IPS-NIHi11 (cell line): ENCODE results near the gene PGRMC2.
A peak's percentile ranks its signal among the peaks of the same experiment; 100 is the strongest.
"Not testable (repeated sequence)": the region's sequence is repeated elsewhere in the genome, so short reads cannot be mapped to it uniquely, and the experiment has no call there.

Experiments
- DNase-seq: peaks from one replicate; pipeline ENCODE4 v3.0.0; 2012; ENCODE audit warnings: mixed read lengths, low spot score

The PGRMC2 gene

DNA sequence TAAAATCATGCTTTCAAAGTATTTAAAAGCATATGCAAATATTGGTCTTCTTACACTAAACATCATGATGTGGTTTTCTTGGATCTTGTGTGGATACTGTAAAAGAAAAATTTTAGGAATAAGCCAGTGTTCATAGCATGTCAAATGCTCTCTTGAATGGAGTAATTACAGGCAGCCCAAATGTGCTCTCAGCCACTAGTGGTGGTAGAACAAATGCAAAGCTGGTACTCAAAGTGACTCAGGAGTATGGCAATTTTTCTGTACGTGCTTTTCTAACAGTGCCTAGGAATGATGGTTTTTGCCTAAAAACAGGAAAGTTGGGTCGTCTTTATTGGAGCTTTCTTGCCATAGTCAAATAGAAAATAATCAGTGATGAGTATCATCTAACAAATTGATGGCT is 19.9 kb downstream of the PGRMC2 start:
- no peak for DNase-seq

DNA sequence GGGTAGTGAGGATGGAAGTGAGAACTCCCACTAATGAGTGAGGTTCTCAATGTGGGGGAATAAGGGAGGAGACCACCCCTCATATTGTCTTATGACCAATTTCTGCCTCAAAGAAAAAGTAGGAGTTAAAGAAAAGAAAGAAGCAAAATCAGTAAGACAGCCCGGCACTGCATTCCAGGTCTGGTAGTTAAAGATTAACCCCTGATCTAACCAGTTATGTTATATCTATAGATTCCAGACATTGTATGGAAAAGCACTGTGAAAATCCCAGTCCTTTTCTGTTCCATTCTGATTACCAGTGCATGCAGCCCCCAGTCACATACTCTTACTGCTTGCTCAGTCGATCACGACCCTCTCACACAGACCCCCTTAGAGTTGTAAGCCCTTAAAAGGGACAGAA is 20.4 kb downstream of the PGRMC2 start:
- not testable (repeated sequence) for DNase-seq

DNA sequence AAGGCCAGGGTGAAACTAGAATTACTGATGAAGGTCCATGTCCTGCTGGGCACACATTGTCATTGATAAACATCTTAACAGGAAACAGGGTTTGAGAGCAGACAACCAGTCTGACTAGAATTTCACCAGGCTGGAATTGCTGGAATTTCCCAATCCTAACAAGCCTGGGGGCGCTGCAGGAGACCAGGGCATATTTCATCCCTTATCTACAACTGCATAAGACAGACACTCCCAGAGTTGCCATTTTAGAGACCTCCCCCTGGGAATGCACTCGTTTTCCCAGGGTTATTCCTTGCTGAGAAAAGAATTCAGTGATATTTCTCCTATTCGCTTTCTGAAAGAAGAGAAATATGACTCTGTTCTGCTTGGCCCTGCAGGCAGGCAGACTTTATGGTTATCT is 22.1 kb downstream of the PGRMC2 start:
- DNase-seq, result not testable (repeated sequence)

DNA sequence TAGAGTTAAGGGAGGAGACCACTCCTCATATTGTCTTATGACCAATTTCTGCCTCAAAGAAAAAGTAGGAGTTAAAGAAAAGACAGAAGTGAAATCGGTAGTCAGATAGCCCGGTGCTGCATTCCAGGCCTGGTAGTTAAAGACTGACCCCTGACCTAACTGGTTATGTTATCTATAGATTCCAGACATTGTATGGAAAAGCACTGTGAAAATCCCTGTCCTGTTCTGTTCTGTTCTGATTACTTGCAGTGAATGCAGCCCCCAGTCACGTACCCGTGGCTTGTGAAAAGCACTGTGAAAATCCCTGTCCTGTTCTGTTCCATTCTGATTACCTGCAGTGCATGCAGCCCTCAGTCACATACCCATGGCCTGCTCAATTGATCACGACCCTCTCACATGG is 27.7 kb downstream of the PGRMC2 start:
- DNase-seq, result not testable (repeated sequence)

DNA sequence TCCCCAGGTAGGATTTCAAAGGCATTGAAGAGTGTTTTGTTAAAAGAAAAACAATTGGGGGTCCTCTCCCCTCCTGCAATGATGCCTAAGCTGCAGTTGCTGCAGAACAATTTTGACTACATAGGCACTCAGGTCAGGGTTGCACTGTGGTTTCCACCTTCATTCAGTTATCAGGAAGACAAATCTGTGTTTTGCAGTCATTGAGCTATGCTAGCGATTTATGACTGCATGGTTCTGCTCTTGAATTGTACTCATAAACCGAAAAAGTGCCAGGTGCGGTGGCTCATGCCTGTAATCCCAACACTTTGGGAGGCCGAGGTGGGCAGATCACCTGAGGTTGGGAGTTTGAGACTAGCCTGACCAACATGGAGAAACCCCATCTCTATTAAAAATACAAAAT is 29.4 kb downstream of the PGRMC2 start:
- peak; percentile 11 for DNase-seq

DNA sequence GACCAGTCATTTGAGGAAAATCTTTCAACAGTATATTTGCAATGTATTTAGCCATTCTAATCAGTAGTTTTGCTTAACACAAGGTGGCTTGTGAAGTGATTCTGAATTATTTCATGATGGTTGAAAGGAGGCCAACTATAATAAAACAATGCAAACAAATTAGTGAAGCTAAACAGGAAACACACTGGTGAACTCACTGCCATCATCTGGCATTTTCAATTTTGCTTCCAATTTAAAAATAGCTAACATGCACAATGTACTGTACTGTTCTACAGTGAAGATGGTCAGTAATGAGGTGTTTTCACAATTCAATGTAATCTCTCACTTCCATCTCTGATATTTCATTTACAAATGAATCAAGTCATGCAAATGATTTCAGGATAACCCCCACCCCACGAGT is 31.1 kb downstream of the PGRMC2 start:
- DNase-seq, result no peak

DNA sequence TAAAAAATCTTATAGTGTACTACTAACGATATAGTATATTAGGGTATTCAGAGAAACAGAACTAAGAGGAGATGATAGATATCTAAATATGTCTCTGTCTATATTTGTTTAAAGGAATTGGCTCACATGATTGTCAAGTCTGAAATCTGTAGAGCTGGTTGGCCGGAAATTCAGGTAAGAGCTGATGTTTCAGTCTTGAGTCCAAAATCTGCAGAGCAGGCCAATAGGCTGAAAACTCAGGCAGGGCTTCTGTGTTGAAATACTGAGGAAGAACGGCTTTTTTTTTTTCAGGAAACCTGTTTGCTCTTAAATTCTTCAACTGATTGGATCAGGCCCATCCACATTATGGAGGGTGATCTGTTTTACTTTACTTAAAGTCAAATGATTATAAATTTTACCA is 31.7 kb downstream of the PGRMC2 start:
- no peak for DNase-seq

DNA sequence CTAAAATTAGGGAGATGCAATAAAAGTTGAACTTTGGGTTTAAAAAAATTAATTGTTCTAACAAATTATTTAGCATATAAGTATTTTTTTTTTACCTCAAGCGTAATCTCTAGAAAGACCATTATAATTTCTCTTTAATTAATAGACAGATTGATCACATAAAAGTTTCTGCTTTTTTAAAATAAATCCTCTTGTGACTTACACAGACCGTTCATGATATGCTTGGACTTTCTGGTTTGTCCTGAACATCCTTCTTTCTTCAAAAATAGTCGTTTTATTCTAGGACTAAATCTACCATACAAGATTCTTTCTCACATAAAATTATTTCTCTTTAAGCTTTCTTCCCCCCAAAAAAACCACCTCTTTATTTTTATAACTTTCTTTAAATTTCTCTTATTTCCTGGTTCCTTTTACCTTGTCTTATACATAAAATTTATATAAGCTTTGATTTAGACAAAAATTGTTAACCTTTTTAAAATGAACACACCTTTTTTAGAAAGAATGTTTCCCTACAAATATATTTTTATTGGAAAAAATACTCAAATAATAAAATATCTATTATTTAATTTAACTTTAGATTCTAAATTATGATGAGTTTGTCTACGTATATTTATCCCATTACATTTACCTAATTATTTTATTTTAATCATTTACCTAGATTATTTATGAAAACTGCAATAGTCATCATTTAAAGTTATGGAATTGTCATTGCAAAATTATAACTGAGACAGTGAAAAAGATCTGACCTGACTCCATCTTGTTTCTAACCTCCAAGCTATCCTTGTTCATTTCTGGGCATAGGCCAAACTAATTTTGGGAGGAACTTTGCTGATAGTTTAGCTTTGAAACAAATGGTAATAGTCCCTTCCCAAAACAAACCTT is 37.6 kb downstream of the PGRMC2 start:
- DNase-seq, result no peak

DNA sequence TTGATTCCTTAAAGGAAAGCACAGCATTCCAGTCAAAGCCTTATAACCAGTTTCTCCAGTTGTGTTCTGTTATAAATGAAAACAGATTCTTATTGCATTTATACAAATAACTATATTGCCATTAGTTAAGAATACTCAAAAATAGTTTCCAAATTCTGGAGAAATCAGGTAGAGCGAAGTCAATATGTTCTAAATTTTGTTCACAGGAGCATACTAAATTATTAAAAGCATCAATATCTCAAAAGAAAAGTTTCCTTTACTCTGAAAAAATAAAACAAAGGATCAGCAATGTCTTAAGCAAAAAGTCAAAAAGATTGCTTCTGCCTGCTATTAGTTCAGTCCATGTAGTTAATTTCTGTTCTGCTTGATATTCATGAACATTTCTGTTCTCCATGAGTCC is 39.7 kb downstream of the PGRMC2 start:
- no peak for DNase-seq

DNA sequence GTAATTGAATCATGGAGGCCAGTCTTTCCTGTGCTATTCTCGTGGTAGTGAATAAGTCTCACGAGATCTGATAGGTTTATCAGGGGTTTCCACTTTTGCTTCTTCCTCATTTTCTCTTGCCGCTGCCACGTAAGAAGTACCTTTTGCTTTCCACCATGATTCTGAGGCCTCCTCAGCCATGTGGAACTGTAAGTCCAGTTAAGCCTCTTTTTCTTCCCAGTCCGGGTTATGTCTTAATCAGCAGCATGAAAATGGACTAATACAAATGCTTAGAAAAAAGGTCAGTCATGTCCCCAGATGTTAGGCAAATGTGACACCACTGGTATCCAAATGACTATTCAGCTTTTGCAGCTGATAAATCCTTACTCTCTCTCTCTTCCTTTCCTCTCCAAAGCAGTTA is 42.2 kb downstream of the PGRMC2 start:
- DNase-seq, result not testable (repeated sequence)

DNA sequence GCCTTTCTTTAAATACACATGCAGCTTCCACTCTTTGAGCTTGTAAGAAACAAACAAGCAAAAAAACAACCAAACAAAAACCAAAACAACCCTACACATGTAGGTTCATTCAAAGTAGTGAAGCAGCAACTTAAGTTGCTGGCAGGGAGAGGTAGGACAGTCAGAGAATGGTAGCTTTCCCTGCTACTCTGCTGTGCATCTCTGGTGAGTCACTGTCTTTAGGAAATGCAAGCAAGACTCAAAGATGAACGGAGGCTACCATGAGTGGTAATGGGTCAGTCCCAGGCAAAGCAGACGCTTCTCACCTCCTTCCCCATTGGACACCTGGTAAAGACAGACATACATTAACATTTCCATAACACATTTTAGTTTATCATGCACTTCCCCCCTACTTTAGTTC is 43.2 kb downstream of the PGRMC2 start:
- no peak for DNase-seq

DNA sequence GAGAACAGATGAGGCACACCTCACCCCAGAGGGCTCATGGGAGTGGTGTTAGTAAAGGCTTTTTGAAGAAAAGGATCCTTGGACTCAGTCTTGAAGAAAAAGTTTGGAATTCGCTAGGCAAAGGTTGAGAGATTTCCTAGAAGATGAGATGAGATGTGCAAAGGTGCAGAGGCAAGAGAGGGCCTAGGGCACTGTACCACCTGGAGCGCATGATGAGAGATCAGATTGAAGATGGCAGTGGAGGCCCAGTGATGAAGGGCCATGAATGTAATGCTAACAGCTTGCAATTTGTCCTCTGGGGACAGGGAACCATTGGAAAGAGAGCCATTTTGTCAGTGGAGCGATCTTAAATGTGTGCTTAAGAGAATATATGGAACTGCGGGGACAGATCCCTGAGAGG is 45.0 kb downstream of the PGRMC2 start:
- DNase-seq, result no peak

DNA sequence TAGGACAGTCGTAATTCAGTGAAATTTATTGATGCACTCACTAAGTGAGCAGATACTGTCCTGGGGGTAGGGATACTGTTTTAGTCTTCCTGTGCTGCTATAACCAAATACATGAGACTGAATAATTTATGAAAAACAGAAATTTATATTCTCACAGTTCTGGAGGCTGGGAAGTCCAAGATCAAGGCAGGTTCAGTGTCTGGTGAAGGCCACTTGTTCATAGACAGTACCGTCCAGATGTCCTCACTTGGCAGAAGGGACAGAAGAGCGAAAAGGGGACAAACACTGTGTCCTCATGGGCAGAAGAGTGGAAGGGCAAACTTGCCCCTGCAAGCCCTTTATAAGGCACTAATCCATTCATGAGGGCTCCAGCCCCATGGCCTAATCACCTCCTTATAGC is 45.6 kb downstream of the PGRMC2 start:
- DNase-seq, result no peak

DNA sequence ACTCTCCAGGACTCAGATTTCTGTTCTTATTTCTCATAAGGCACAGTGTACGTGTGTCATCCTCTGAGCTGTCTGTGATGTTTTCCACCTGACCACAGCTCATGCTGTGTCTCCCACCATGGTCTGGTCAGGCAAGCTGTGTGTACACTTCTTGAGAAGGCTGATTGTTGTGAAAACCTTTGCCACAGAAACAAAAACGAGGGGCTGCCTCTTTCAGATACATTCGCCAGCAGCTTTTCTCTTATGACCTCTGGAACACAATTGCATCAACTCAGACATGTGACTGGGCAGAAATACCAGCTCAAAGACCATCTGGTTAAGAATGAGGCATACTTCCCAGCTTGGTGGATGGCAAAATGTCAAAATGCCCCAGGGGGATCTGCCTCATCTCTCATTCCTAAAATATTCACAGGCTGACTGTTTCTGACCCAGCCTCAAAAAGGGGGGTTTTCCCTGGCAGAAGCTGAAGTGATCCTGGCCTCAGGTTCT is 46.1 kb downstream of the PGRMC2 start:
- DNase-seq, result no peak

DNA sequence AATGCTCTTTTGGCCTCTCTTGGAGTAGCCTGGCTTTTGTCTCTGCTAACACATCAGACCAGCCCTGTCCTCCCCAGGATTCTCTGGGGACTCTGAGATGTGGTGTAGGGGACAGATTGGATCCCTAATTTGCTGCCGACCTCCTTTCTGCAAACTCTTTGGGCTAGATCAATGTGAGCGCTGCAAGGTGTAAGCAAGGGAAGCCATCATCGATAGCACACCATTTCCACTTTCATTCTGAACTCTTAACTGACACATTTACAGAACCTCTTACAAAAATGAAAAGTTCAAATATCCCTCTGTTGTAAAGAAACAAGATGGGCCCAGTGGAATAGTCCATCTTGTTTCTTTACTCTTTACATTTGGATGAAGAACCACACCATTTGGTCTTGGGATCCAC is 46.6 kb downstream of the PGRMC2 start:
- DNase-seq, result no peak

DNA sequence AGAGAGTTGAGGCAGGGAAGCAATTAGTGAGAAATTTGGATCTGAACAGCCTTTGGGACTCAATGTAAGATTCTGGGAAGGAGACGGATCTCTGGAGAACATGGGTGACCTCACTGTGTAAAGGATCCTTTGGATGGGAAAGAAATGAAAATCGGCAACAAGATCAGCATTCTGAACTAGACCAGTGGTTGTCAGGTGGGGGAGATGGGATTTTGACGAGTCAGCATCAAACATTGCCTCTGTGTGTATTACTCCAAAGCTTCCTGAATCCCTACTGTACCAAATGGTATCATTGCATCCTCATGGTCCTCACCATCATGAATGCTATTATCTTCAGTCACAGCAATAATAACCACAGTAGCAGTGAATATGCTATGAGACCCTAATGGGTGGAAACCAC is 52.8 kb downstream of the PGRMC2 start:
- DNase-seq, result no peak

DNA sequence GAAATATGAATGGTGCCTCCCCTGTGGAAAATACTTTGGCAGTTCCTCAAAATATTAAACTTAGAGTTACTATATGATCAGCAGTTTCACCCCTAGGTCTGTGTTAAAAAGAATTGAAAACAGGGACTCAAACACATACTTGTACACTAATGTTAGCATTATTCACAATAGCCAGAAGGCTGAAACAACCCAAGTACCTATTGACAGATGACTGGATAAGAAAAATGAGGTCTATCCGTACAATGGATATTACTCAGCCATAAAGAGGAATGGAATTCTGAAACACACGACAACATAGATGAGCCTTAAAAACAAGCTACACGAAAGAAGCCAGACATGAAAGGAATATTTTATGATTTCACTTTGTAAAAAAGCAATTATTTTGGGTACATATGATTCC is 54.9 kb downstream of the PGRMC2 start:
- no peak for DNase-seq

DNA sequence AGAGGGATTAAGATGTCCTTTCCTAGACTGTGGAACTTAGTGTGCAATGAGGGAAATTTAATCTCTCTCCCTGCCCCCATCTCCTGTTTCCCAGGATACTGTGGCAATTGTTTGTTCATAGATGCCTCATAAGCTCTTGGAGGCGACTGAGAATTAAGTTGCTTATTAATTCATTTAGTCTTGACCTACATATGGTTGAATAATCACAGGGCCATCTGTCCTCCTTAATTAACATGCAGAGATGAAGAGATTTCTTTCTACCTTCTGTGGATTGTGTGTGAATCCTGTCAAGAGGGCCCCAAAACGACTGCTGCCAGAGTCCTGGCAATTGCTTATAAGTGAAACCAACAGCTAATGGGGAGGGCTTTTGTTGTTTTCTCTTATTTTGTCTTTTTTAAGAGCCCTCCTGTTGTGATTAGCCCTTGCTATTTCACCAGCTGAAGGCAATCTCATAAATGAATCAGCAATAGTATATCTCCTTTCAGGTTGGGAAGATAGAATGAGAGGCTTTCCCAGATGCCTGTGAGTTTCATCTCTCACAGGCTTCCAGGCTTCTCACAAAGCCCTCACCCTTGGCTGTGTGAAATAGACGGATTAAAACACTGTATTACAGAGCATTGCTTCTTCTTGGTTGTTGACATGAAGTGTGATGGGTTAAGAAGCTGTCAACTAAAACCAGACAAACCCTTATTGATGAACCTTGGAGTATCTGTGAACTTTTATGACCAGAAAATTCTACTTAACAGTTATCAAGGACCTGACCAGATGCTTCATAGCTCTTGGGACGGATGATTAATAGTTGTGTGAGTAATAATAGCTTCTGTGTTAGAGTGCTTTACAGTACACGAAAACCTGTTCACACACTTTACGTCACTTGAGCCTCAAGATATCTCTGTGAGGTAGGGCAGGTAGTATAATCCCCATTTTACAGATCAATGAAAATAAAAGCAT is 58.5 kb downstream of the PGRMC2 start:
- DNase-seq, result no peak

DNA sequence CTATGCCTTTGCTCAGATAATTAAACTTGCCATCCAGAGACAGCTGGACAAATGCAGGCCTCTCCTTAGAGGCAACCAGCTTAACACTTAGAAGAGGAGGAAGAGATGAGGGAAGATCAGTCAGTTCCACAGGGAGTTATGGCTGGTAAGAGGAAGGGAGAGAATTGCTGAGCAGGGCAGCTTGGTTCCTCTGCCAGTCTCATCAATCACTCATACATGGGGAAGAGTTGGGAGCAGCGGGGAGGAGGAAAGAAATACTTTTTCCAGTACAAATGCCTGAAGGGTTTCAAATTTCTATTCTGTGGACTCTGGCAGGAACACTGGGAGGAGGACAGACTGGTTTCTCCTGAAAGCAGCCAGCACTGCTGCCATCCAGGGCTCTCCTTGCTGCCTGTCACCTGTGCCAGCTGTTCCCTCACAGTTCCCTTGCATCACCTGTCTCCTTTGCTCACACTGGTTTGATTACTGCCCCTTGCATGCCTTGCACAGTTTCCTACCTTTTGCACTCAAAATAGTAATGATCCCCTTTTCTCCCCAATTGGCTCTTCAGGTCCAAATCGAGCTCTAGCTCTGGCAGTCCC is 59.5 kb downstream of the PGRMC2 start:
- peak; percentile 50 for DNase-seq

DNA sequence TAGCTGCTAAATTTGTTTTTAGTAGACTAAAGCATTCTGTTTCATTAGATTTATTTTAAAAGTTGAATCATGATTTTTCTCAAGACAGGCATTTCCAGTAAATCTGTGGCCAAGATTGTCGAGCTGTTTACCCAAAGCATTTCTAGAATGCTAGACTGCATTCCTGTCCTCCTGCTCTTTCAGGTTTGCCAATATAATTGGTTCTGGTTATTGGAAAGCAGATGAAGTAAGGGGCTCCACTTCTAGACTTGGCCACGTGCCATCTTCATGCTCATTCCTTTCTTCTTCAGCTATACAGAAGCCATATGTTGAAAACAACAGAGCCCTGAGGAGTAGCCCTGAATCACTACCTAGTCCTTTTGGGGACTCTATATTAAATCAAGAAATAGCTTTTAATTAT is 62.5 kb downstream of the PGRMC2 start:
- no peak for DNase-seq

DNA sequence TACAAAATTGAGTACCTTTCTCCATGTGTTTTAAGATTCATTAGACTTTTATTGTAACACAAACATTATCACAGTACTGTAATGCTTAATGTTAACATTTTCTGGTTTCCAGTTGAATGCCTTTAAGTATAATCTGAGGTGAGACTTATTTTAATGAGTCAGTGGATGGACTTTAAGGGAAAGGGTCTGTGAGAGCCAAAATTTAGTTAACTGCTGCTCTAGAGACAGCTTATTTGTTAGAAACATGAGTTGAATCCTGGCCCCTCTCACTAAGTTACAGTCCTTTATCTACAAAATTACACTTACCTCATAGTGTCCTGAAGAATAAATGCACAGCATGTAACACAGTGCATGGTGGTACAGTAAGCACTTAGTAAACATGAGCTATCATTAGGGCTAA is 66.0 kb downstream of the PGRMC2 start:
- no peak for DNase-seq
